GM20431 (cell line): ENCODE results near the gene CHRM1.
"Not testable (repeated sequence)": the region's sequence is repeated elsewhere in the genome, so short reads cannot be mapped to it uniquely, and the experiment has no call there.

ENCODE experiments used
- in situ Hi-C: fragments of 300-500 bp; cut with MseI, MboI; formaldehyde crosslinking; loops from one replicate; pipeline ENCODE4 v1.15.0; 2020; ENCODE audit warnings: low sequenced_read_pairs; ENCODE audit not compliant: unreplicated experiment

The CHRM1 gene

DNA sequence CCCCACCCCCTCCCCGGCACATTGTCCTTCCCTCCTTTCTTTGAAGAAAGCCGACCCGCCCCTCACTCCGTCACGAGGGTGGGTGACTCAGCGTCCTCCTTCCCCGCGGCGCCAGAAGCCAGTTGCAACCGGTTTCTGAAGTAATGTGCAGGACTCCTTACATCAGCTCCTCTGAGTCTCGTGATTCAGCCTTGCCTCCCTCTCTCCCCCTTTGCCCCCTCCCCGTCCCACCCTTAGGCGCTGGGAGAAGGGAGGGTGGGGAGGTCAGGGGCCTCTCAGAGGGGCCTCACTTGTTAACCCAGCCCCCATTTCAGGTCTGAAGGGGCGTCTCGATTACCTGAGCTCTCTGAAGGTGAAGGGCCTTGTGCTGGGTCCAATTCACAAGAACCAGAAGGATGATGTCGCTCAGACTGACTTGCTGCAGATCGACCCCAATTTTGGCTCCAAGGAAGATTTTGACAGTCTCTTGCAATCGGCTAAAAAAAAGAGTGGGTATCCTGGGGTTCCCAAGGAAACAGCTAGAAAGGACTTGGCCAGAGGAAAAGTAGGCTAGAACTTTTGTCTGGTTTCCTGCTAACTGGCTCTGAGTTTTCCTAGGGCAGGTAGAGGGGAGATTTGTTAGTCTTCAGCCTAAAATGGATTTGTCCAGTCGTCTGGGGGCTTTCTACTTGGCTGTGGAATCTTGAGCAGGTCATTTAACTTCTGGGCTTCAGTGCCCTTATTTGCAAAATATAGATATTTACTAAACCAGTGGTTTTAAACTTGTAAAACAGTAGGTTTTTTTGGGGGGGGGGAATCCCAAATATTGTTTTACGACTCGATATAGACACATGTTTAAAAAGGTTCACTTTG, 39.4 kb downstream of the CHRM1 start:
- in situ Hi-C loops, result no loop called here

- in situ Hi-C loops, result no loop called here
Observed at GRCh38 chr11:62880803-62881578, 40.2 kb downstream of the CHRM1 start, which contains the start of gene SLC3A2. TSS of gene SLC3A2 (plus strand) at chr11:62880896. CDS start at chr11:62881024, 128 bp downstream.

GRCh38 chr11:62880231-62880802, 40.8 kb downstream of the CHRM1 start:
- in situ Hi-C loops, result no loop called here

GRCh38 chr11:62879235-62879978, 41.8 kb downstream of the CHRM1 start:
- in situ Hi-C loops, result no loop called here

GRCh38 chr11:62876712-62877111, 44.5 kb downstream of the CHRM1 start:
- in situ Hi-C loops, result no loop called here

DNA sequence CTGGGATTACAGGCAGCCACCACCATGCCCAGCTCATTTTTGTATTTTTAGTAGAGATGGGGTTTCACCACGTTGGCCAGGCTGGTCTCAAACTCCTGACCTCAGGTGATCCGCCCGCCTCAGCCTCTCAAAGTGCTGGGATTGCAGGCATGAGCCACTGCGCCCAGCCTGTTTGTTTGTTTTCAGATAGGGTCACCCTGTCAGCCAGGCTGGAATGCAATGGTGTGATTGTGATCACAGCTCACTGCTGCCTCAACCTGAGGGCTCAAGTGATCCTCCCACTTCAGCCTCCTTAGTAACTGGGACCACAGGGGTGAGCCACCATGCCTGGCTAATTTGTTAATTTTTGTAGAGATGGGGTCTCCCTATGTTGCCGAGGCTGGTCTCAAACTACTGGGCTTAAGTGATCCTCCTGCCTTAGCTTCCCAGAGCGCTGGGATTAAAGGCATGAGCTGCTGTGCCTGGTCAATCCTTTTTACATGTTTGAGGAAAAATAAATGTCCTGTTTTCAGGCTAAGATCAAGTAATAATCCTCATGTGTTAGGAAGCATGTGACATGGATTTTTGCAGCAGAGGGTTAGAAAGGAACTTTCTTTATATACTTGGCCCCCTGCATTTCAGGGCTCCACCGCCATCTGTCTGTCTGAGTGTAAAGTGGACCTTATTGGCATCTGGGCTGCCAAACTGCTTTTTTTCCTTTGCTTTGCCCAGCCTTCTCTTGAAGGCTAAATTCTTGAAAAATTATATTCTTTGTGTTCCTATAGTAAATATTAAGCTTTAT, 45.3 kb downstream of the CHRM1 start:
- in situ Hi-C loops, result no loop called here

- in situ Hi-C loops, result no loop called here
Observed at GRCh38 chr11:62874851-62875250, 46.3 kb downstream of the CHRM1 start.

- in situ Hi-C loops, result loop anchor here (10.0 kb wide), 1 partner anchor 81 kb away; the partner anchor contains the start of gene TMEM179B
Observed at GRCh38 chr11:62865635-62866034, 55.5 kb downstream of the CHRM1 start.

- in situ Hi-C loops, result loop anchor here (10.0 kb wide), 1 partner anchor 79 kb away; the partner anchor contains the start of gene TMEM179B
Observed at GRCh38 chr11:62863687-62864335, 57.4 kb downstream of the CHRM1 start.

DNA sequence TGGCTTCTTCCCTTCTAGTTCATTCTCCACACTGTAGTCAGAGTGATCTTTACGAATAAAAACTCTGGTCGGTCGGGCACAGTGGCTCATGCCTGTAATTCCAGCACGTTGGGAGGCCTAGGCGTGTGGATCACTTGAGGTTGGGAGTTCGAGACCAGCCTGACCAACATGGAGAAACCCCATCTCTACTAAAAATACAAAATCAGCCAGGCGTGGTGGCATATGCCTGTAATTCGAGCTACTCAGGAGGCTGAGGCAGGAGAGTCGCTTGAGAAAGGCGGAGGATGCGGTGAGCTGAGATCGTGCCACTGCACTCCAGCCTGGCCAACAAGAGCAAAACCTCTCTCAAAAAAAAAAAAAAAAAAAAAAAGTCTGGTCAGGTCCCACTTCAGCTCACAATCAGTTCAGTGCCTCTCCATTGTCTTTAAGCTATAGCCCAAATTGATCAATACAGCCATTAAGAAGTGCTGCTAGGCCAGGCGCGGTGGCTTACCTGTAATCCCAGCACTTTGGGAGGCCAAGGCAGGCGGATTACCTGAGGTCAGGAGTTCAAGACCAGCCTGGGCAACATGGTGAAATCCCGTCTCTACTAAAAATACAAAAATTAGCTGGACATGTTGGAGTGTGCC, 59.5 kb downstream of the CHRM1 start:
- in situ Hi-C loops, result loop anchor here (10.0 kb wide), 1 partner anchor 77 kb away; the partner anchor contains the start of gene TMEM179B

GRCh38 chr11:62860835-62861563, 60.2 kb downstream of the CHRM1 start:
- in situ Hi-C loops, result loop anchor here (10.0 kb wide), 1 partner anchor 76 kb away; the partner anchor contains the start of gene TMEM179B

DNA sequence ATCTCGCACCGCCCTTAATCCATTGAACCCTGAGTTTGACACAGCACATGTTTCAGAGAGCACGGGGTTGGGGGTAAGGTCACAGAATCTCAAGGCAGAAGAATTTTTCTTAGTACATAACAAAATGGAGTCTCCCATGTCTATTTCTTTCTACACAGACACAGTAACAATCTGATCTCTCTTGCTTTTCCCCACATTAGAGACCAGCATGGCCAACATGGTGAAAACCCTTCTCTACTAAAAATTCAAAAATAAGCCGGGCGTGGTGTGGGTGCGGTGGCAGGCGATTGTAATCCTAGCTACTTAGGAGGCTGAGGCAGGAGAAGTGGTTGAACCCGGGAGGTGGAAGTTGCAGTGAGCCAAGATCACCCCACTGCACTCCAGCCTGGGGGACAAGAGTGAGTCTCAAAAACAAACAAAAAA, 61.9 kb downstream of the CHRM1 start:
- in situ Hi-C loops, result not testable (repeated sequence)
